Upper lobe of right lung (tissue), 1 donor: ENCODE measurements around the gene MIDN. TPM values are rescaled to one million over a fixed set of nuclear protein-coding genes. Genes with fewer than 3 reads are reported as not detected.

ENCODE experiments used
- ATAC-seq: fragments of 200-7000 bp; cut with Tn5 transposase; one replicate; pipeline ENCODE4 v1.9.1; 2020; ENCODE audit warnings: mild to moderate bottlenecking, moderate library complexity
- DNase-seq: peaks from one replicate; pipeline ENCODE4 v3.0.0-alpha.2; 2020
- H3K27ac ChIP-seq: fragments of 200-600 bp; one replicate; pipeline ENCODE4 v1.8.0; 2022
- H3K27me3 ChIP-seq: fragments of 200-600 bp; one replicate; pipeline ENCODE4 v1.8.0; 2022; ENCODE audit warnings: mild to moderate bottlenecking
- H3K36me3 ChIP-seq: fragments of 200-600 bp; one replicate; pipeline ENCODE4 v1.8.0; 2022
- H3K4me1 ChIP-seq: fragments of 200-600 bp; one replicate; pipeline ENCODE4 v1.8.0; 2022
- H3K4me3 ChIP-seq: fragments of 200-600 bp; one replicate; pipeline ENCODE4 v1.8.0; 2022; ENCODE audit warnings: mild to moderate bottlenecking
- H3K9me3 ChIP-seq: fragments of 200-600 bp; one replicate; pipeline ENCODE4 v1.8.0; 2022
- intact Hi-C: fragments of 100-400 bp; cut with DNase I; formaldehyde crosslinking; loops from one replicate; pipeline ENCODE4 v1.11.0; 2022
- total RNA-seq: library from RNA; stranded (reverse); fragmentation: NEBNext Ultra II Directional; extraction: Animal tissue kit (Norgen Biotek cat#: 25700); gene quantifications from one replicate; pipeline ENCODE4 v1.2.1, GENCODE V29; 2021
- TF ChIP-seq, protein P1 (sequence below): fragments of 200-600 bp; IDR thresholded peaks from one replicate; pipeline ENCODE4 v1.8.0; 2022; ENCODE audit warnings: antibody characterized with exemption
- donor health status: DM: no; HTN: yes; CAD: no; lungs with severe emphysema.

The MIDN gene
- total RNA-seq, 1 donor from 2014 or later: 135 TPM

DNA sequence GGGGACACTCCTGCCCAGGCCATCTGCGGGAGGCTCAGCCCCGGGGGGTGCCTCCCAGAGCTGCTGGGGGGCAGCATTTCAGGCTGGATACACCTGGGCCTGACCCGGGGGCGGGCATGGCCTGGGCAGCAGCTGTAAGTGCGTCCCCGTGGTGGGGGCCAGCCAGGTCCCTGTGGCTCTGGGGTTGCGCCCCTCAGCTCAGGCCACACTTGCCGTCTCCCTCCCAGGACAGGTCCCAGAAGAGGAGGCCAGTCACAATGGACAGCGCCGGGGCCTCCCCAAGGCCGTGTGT, 22.2 kb upstream of the MIDN start:
- Histone ChIP-seq H3K36me3 (peaks cover 59% of the 10 kb centered on the region), H3K4me3 (no peak overlapping the region), H3K9me3 (no peaks in the 10 kb centered on the region), H3K27me3 (no peaks in the 10 kb centered on the region), H3K27ac (no peak overlapping the region), H3K4me1 (no peaks in the 10 kb centered on the region)
- TF ChIP-seq, protein P1, sequence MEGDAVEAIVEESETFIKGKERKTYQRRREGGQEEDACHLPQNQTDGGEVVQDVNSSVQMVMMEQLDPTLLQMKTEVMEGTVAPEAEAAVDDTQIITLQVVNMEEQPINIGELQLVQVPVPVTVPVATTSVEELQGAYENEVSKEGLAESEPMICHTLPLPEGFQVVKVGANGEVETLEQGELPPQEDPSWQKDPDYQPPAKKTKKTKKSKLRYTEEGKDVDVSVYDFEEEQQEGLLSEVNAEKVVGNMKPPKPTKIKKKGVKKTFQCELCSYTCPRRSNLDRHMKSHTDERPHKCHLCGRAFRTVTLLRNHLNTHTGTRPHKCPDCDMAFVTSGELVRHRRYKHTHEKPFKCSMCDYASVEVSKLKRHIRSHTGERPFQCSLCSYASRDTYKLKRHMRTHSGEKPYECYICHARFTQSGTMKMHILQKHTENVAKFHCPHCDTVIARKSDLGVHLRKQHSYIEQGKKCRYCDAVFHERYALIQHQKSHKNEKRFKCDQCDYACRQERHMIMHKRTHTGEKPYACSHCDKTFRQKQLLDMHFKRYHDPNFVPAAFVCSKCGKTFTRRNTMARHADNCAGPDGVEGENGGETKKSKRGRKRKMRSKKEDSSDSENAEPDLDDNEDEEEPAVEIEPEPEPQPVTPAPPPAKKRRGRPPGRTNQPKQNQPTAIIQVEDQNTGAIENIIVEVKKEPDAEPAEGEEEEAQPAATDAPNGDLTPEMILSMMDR: no peak
- intact Hi-C loops: no loop called here
- DNase-seq (no peak), ATAC-seq (no peak)

DNA sequence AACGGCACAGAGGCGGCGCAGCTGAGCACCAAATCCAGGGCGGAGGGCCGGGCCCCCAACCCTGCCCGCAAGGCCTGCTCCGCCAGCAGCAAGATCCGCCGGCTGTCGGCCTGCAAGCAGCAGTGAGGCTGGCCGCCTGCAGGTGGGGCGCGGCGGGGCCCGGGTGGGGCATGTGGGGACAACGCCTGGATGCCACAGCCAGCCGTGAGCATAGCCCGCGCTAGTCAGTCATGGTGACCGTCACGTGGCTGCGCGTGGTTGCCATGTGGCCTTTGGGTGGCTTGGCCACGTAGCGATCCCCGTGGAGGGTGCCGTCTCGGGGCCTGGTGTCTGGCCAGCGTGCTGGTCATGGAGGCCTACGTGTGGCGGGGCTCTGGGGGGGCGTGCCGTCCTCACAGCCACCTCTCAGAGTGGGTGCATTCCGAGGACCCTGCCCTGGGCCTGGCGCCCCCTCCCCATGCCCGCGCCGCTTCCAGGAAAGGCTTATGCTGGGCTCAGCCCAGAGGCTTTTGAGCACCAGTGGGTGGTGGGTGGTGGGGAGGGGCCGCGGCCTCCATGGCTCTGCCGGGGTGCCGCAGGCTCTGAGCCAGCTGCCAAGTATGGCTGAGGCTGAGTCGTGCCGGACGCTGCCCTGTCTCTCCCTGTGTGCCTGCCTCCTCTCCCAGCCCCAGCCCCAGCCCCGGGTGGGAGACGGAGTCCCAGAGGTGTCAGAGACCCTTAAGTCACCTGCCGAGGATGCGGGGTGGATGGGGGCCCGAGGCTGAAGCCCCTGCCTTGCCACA, 21.7 kb upstream of the MIDN start:
- Histone ChIP-seq H3K4me1 (no peaks in the 10 kb centered on the region), H3K36me3 (peaks cover 53% of the 10 kb centered on the region), H3K27ac (no peak overlapping the region), H3K27me3 (no peaks in the 10 kb centered on the region), H3K9me3 (no peaks in the 10 kb centered on the region), H3K4me3 (no peak overlapping the region)
- TF ChIP-seq, protein P1: no peak
- no peak for ATAC-seq
- DNase-seq: no peak
- intact Hi-C loops: no loop called here

DNA sequence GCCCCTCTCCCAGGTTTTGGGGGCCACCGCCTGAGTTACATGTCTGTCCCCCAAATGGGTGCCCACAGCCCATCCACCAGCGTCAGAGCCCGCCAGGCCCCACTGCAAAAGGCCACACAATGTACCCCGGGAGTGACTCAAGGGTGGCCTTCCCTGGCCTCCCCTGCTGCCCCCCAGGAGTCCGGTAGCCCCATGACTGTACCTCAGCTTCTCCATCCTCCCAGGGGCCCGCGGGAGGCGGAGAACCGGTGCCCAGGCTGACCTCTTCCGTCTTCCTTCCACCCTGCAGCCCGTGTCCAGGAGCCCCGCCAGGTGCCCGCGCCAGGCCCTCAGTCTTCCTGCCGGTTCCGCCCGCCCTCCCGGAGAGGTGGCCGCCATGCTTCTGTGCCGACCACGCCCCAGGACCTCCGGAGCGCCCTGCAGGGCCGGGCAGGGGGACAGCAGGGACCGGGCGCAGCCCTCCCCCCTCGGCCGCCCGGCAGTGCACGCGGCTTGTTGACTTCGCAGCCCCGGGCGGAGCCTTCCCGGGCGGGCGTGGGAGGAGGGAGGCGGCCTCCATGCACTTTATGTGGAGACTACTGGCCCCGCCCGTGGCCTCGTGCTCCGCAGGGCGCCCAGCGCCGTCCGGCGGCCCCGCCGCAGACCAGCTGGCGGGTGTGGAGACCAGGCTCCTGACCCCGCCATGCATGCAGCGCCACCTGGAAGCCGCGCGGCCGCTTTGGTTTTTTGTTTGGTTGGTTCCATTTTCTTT, 20.9 kb upstream of the MIDN start:
- no peak for ATAC-seq
- no peaks in the 10 kb centered on the region for H3K9me3 ChIP-seq
- peaks cover 46% of the 10 kb centered on the region for H3K36me3 ChIP-seq
- TF ChIP-seq, protein P1: no peak
- H3K27ac ChIP-seq: no peak overlapping the region
- no peak overlapping the region for H3K4me3 ChIP-seq
- no peak for DNase-seq
- peaks cover 7% of the 10 kb centered on the region for H3K4me1 ChIP-seq
- intact Hi-C loops: no loop called here
- no peaks in the 10 kb centered on the region for H3K27me3 ChIP-seq

DNA sequence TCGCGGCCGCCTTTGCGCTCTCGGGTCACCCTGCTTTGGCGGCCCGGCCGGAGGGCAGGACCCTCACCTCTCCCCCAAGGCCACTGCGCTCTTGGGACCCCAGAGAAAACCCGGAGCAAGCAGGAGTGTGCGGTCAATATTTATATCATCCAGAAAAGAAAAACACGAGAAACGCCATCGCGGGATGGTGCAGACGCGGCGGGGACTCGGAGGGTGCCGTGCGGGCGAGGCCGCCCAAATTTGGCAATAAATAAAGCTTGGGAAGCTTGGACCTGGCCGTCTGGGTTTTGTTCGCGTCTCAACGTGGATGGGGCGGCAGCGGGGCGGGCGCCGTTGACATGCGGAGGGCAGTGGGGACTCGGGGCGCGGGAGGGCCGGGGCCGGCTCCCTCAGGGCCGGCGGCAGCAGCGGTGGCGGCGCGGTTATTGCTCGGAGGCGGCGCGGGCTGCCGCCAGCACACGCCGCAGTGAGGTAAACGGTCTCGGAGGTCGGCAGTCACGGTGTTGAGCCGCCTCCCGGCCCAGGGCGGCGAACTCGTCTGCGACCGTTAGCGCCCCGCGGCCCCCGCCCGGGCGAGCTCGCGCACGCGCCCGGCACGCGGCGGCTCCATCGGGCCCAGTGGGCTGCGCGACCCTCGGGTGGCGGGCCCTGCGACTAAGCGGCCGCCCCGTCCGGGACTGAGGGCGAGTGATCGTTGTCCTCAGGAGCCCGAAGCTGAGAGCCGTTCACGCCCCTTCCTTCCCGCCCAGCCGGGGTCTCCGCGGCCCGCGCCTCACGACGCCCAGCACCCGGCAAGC, 20.0 kb upstream of the MIDN start:
- H3K36me3 ChIP-seq: peaks cover 38% of the 10 kb centered on the region
- no peaks in the 10 kb centered on the region for H3K9me3 ChIP-seq
- no peak overlapping the region for H3K4me3 ChIP-seq
- no peak overlapping the region for H3K27ac ChIP-seq
- H3K27me3 ChIP-seq: no peaks in the 10 kb centered on the region
- ATAC-seq: no peak
- DNase-seq: no peak
- peaks cover 16% of the 10 kb centered on the region for H3K4me1 ChIP-seq
- TF ChIP-seq, protein P1: no peak
- intact Hi-C loops: no loop called here

DNA sequence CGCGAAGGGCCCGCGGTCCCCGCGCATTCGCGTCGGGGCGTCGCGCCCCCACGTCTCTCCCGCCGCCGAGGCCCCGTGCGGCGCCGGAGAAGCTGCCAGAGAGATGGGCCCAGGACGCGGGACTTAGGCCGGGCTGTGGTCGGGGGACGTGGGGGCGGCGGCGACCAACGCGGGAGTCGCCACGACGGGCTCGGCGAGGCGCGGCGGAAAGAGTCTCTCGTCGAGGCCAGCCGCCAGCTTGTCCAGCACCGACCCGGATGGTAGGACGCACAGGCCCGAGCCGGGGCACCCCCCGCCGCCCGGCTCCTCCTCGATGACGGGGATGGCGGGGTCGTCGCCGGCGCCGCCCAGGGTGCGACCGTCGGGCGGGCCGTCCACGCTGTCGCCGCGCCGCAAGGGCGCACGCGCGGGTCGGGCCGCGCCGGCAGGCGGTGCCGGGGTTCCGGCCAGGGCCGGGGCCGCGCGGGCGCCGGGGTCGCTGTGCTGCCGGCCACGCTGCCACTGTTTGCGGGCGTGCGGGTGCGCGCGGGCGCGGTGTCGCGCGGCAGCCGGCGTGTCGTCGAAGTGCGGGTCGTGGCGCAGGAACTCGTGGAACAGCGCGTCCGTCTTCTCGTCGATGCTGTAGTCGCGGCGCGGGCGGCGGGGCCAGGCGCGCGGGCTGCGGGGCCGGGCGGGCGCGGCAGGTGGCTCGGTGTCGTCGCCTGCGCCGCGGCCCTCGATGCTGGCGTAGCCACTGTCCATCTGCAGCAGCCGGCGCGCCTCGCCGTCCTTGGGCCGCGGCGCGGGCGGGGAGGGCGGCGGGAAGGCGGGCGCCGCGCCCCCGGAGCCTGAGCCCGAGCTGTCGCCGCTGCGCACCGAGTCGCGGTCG, 19.1 kb upstream of the MIDN start:
- H3K9me3 ChIP-seq: no peaks in the 10 kb centered on the region
- ATAC-seq: no peak
- DNase-seq: no peak
- intact Hi-C loops: no loop called here
- H3K4me3 ChIP-seq: no peak overlapping the region
- H3K27ac ChIP-seq: no peak overlapping the region
- TF ChIP-seq, protein P1: no peak
- H3K36me3 ChIP-seq: peaks cover 29% of the 10 kb centered on the region
- no peaks in the 10 kb centered on the region for H3K27me3 ChIP-seq
- H3K4me1 ChIP-seq: peaks cover 23% of the 10 kb centered on the region
